ENCODE measurements around the gene CLDN16.

DNA sequence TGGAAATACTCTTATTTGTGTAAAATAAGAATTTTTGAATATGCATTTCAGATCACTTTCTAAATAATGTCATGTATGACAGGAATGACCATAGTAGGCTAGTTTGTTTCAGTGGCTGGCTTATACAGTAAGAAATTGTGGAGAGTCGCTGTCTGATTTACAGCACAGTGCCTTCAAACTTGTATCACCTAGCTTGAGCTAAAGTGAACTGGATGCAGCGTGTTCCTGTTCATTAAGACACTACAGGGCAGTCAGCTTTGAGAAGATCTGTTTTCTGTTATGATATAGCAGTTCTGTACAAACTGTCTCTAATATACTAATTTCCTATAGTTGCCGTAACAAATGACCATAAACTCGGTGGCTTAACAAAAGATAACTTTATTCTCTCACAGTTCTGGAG lies 9.9 kb downstream of the CLDN16 start:
- TF ChIP-seq CTCF (conservative IDR thresholded peaks at IDR 0.05 in 1 of 2, IDR thresholded peaks at IDR 0.05 in 1 of 2; ENCODE audit: low read depth in 1 of 2, low read length in 2 of 2), result no peak
- TF ChIP-seq EZH2 (IDR thresholded peaks at IDR 0.05; ENCODE audit: low read length, missing control alignments), result no peak

All from fibroblast of lung (primary cell).